ENCODE results near the gene RFC5.

GRCh38 chr12:117967043-117967442 lies 49.5 kb upstream of the RFC5 start:
- TF ChIP-seq EP300 (IDR thresholded peaks at IDR 0.05; ENCODE audit: borderline replicate concordance in 1 of 2, low read depth in 2 of 2, low read length in 2 of 2) (no peak), POLR2AphosphoS5 (IDR thresholded peaks at IDR 0.05; ENCODE audit: low read depth, low read length) (no peak), POLR2A (IDR thresholded peaks at IDR 0.05; ENCODE audit: control extremely low read depth in 1 of 2, low read depth in 2 of 2, low read length in 2 of 2) (no peak), EZH2 (IDR thresholded peaks at IDR 0.05; ENCODE audit: low read depth, low read length, severe bottlenecking) (no peak), POU5F1 (IDR thresholded peaks at IDR 0.05; ENCODE audit: low read depth, low read length) (no peak), CTCF (IDR thresholded peaks at IDR 0.05; ENCODE audit: control extremely low read depth in 1 of 3, insufficient read depth in 1 of 3, low read depth in 1 of 3, low read length in 3 of 3) (no peak), CEBPB (IDR thresholded peaks at IDR 0.05; ENCODE audit: low read depth, low read length) (no peak), HDAC6 (IDR thresholded peaks at IDR 0.05; ENCODE audit: low read depth, low read length) (no peak), CHD7 (IDR thresholded peaks at IDR 0.05; ENCODE audit: insufficient replicate concordance, low read length) (no peak), TEAD4 (IDR thresholded peaks at IDR 0.05; ENCODE audit: low read depth, low read length) (no peak), JUND (IDR thresholded peaks at IDR 0.05; ENCODE audit: low read length) (no peak), TAF1 (IDR thresholded peaks at IDR 0.05; ENCODE audit: low read depth, low read length) (no peak)
